H1 (cell line): ENCODE data around the gene LAP3. TPM values are rescaled to one million over a fixed set of nuclear protein-coding genes. Genes with fewer than 3 reads are reported as not detected.

Source experiments
- CTCF ChIA-PET: fragments of 300-600 bp; sonication (Branson Sonifier 250); formaldehyde crosslinking; loops from one replicate; lab custom pipeline; 2021; ENCODE audit not compliant: partially characterized antibody; lab: Charles Lee
- POLR2A ChIA-PET: fragments of 300-600 bp; sonication (Branson Sonifier 250); formaldehyde crosslinking; loops from one replicate; lab custom pipeline; 2021; ENCODE audit warnings: inconsistent platforms; ENCODE audit not compliant: partially characterized antibody; lab: Charles Lee
- DNase-seq, 2 experiments: peaks; one replicate each; pipeline versions ENCODE4 v3.0.0 to v3.0.0-alpha.2; 2010 to 2022; ENCODE audit warnings: low spot score in 2 of 2, low read depth in 1 of 2, mixed read lengths in 1 of 2
- FAIRE-seq: peaks from 2 replicates; lab custom pipeline; 2011; peaks lifted over from hg19 to GRCh38; lab: Jason Lieb, UNC
- H2AFZ ChIP-seq: 2 replicates; pipeline ENCODE4 v1.8.1; 2012; ENCODE audit warnings: low read length, inconsistent platforms
- H2AK5ac ChIP-seq: 2 replicates; pipeline ENCODE4 v1.6.1; 2013; ENCODE audit warnings: low read depth, low read length
- H2BK120ac ChIP-seq: replicated peaks from 2 replicates; pipeline ENCODE3; 2013; ENCODE audit warnings: low read depth, low read length, inconsistent platforms
- H2BK12ac ChIP-seq: 2 replicates; pipeline ENCODE4 v1.6.1; 2013; ENCODE audit warnings: low read depth, low read length
- H2BK15ac ChIP-seq: 2 replicates; pipeline ENCODE4 v1.6.1; 2013; ENCODE audit warnings: low read length
- H2BK20ac ChIP-seq: 2 replicates; pipeline ENCODE4 v1.6.1; 2013; ENCODE audit warnings: low read length
- H2BK5ac ChIP-seq: 2 replicates; pipeline ENCODE4 v1.6.1; 2013; ENCODE audit warnings: low read depth, low read length
- H3K14ac ChIP-seq: 2 replicates; pipeline ENCODE4 v1.6.1; 2013; ENCODE audit warnings: inconsistent platforms; ENCODE audit not compliant: insufficient read length
- H3K18ac ChIP-seq: 2 replicates; pipeline ENCODE4 v1.6.1; 2013; ENCODE audit warnings: low read length; ENCODE audit errors: extremely low read depth
- H3K23ac ChIP-seq: 2 replicates; pipeline ENCODE4 v1.6.1; 2013; ENCODE audit warnings: inconsistent platforms; ENCODE audit not compliant: insufficient read length
- H3K23me2 ChIP-seq: 2 replicates; pipeline ENCODE4 v1.6.1; 2013; ENCODE audit warnings: low read depth, low read length
- H3K27ac ChIP-seq: 2 replicates; pipeline ENCODE4 v1.6.1; 2011; ENCODE audit warnings: low read depth, low read length, inconsistent platforms
- H3K27me3 ChIP-seq, 4 experiments: replicated peaks in 1 of 4; 1 replicate in 1 of 4; 2 replicates in 3 of 4; pipeline versions ENCODE4 v1.6.1 to v1.8.1; 2011 to 2013; ENCODE audit warnings: low read length in 3 of 4, mild to moderate bottlenecking in 3 of 4, inconsistent platforms in 2 of 4, mixed read lengths in 2 of 4, moderate library complexity in 1 of 4; ENCODE audit not compliant: control insufficient read depth in 3 of 4, insufficient read depth in 3 of 4; ENCODE audit errors: extremely low read depth in 1 of 4
- H3K36me3 ChIP-seq, 4 experiments: 2 replicates each; pipeline versions ENCODE4 v1.6.1 to v1.8.1; 2011 to 2013; ENCODE audit warnings: mild to moderate bottlenecking in 4 of 4, low read length in 3 of 4, moderate library complexity in 2 of 4, control low read depth in 1 of 4, inconsistent platforms in 1 of 4; ENCODE audit not compliant: insufficient read depth in 4 of 4, control insufficient read depth in 2 of 4
- H3K4ac ChIP-seq: replicated peaks from 2 replicates; pipeline ENCODE3; 2013; ENCODE audit warnings: low read length, low read depth, mixed read lengths, inconsistent platforms; ENCODE audit not compliant: insufficient read length
- H3K4me1 ChIP-seq, 4 experiments: replicated peaks in 1 of 4; 1 replicate in 1 of 4; 2 replicates in 3 of 4; pipeline versions ENCODE4 v1.6.1 to v1.8.1; 2011 to 2013; ENCODE audit warnings: low read length in 3 of 4, inconsistent platforms in 2 of 4, mixed read lengths in 1 of 4; ENCODE audit not compliant: insufficient read depth in 4 of 4, control insufficient read depth in 3 of 4
- H3K4me2 ChIP-seq, 2 experiments: 2 replicates each; pipeline versions ENCODE4 v1.6.1 to v1.8.1; 2011 to 2013; ENCODE audit warnings: low read depth in 2 of 2, low read length in 2 of 2, control low read depth in 1 of 2, inconsistent platforms in 1 of 2, mild to moderate bottlenecking in 1 of 2; ENCODE audit not compliant: insufficient read depth in 1 of 2
- H3K4me3 ChIP-seq, 4 experiments: fragments of 200-600, 300-600 bp in 1 of 4; sonication (generic), shearing (Covaris generic), sonication (Bioruptor Twin) in 1 of 4; 2 replicates each; pipeline versions ENCODE4 v1.5.1 to v1.8.1; 2011 to 2016; ENCODE audit warnings: low read length in 4 of 4, low read depth in 3 of 4, control low read depth in 2 of 4, inconsistent platforms in 2 of 4, mild to moderate bottlenecking in 2 of 4, mixed read lengths in 1 of 4, moderate library complexity in 1 of 4; ENCODE audit not compliant: insufficient read depth in 2 of 4; ENCODE audit errors: extremely low read depth in 1 of 4
- H3K56ac ChIP-seq: replicated peaks from 2 replicates; pipeline ENCODE3; 2013; ENCODE audit warnings: low read depth, mild to moderate bottlenecking, mixed read lengths, low read length, inconsistent platforms; ENCODE audit not compliant: insufficient read length
- H3K79me1 ChIP-seq: 2 replicates; pipeline ENCODE4 v1.6.1; 2013; ENCODE audit warnings: low read depth, low read length, control low read depth
- H3K79me2 ChIP-seq, 2 experiments: 2 replicates each; pipeline versions ENCODE4 v1.6.1 to v1.8.1; 2012 to 2013; ENCODE audit warnings: low read length in 2 of 2, mild to moderate bottlenecking in 2 of 2, inconsistent platforms in 1 of 2; ENCODE audit not compliant: insufficient read depth in 2 of 2, control insufficient read depth in 1 of 2
- H3K9ac ChIP-seq, 4 experiments: replicated peaks in 1 of 4; 1 replicate in 1 of 4; 2 replicates in 3 of 4; pipeline versions ENCODE4 v1.6.1 to v1.8.1; 2011 to 2013; ENCODE audit warnings: low read depth in 3 of 4, low read length in 3 of 4, control low read depth in 2 of 4, mild to moderate bottlenecking in 2 of 4, moderate library complexity in 2 of 4, inconsistent platforms in 1 of 4; ENCODE audit errors: extremely low read depth in 1 of 4
- H3K9me3 ChIP-seq, 2 experiments: 2 replicates each; pipeline versions ENCODE4 v1.6.1 to v1.8.1; 2012 to 2013; ENCODE audit warnings: mild to moderate bottlenecking in 2 of 2, moderate library complexity in 2 of 2, control low read depth in 1 of 2, inconsistent platforms in 1 of 2, low read depth in 1 of 2, low read length in 1 of 2, mixed read lengths in 1 of 2; ENCODE audit not compliant: insufficient read depth in 2 of 2
- H4K20me1 ChIP-seq, 2 experiments: replicated peaks in 1 of 2; 2 replicates each; pipeline versions ENCODE3 to v1.8.1; 2011 to 2013; ENCODE audit warnings: inconsistent platforms in 2 of 2, low read length in 2 of 2, mild to moderate bottlenecking in 1 of 2; ENCODE audit not compliant: insufficient read depth in 2 of 2, control insufficient read depth in 1 of 2
- H4K5ac ChIP-seq: 2 replicates; pipeline ENCODE4 v1.6.1; 2013; ENCODE audit warnings: low read length, low read depth, mixed read lengths, inconsistent platforms; ENCODE audit not compliant: insufficient read length
- H4K8ac ChIP-seq: 2 replicates; pipeline ENCODE4 v1.8.0; 2013; ENCODE audit warnings: mild to moderate bottlenecking, moderate library complexity, low read length, inconsistent platforms; ENCODE audit not compliant: insufficient read depth; ENCODE audit errors: extremely low read depth
- H4K91ac ChIP-seq: replicated peaks from 2 replicates; pipeline ENCODE3; 2013; ENCODE audit warnings: low read length, mixed read lengths, inconsistent platforms; ENCODE audit not compliant: insufficient read length
- JUND ChIP-seq: IDR thresholded peaks from 2 replicates; pipeline ENCODE4 v1.6.1; 2011; ENCODE audit warnings: mild to moderate bottlenecking, improper control_type of control experiment, low read length
- POU5F1 ChIP-seq: IDR thresholded peaks from 2 replicates; pipeline ENCODE4 v1.6.1; 2011; ENCODE audit warnings: low read depth, mild to moderate bottlenecking, low read length, moderate library complexity
- RAD21 ChIP-seq, 2 experiments: IDR thresholded peaks in 1 of 2; conservative IDR thresholded peaks in 1 of 2; 2 replicates each; pipeline ENCODE4 v1.6.1; 2011; ENCODE audit warnings: low read depth in 2 of 2, low read length in 2 of 2, improper control_type of control experiment in 1 of 2, inconsistent platforms in 1 of 2, mild to moderate bottlenecking in 1 of 2, moderate library complexity in 1 of 2
- SP2 ChIP-seq: IDR thresholded peaks from 2 replicates; pipeline ENCODE4 v1.6.1; 2012; ENCODE audit warnings: mild to moderate bottlenecking, low read length, inconsistent platforms
- TBP ChIP-seq: IDR thresholded peaks from 2 replicates; pipeline ENCODE4 v1.6.1; 2011; ENCODE audit warnings: low read depth, low read length, improper control_type of control experiment
- WGBS, 2 experiments: shearing (Covaris generic) in 1 of 2; methylation state at CpG; one replicate each; pipeline versions ENCODE4 v1.1.6 to v1.1.7; 2013 to 2015; ENCODE audit warnings: low lambda C conversion rate in 2 of 2, mixed read lengths in 2 of 2, inconsistent platforms in 1 of 2, low coverage in 1 of 2, missing lambda C conversion rate in 1 of 2; ENCODE audit not compliant: insufficient replicate concordance in 2 of 2, insufficient coverage in 1 of 2, insufficient read length in 1 of 2; ENCODE audit errors: extremely low coverage in 1 of 2, missing lambda C conversion rate in 1 of 2; 5-methylcytosine and 5-hydroxymethylcytosine counted together
- polyA plus RNA-seq, 7 experiments: library from polyadenylated mRNA; depleted of rRNA in 3 of 7; stranded (reverse) in 5 of 7; unstranded in 2 of 7; fragments of >200 nt in 5 of 7; fragments of 200-250 nt in 2 of 7; gene quantifications; 1 replicate in 5 of 7; 2 replicates in 1 of 7; 4 replicates in 1 of 7; pipeline versions ENCODE4 v1.2.1 to v1.2.3, GENCODE V29; 2011 to 2013; ENCODE audit warnings: missing spikeins in 2 of 7, mixed read lengths in 2 of 7
- total RNA-seq: library from RNA; stranded (reverse); fragmentation: NEBNext Ultra II Directional; extraction: Animal tissue kit (Norgen Biotek cat#: 25700); gene quantifications from 2 replicates; pipeline ENCODE4 v1.2.1, GENCODE V29; 2021

Gene LAP3
- total and polyA plus RNA-seq, 2 of the 8 experiments (the other 6 are each of a cell fraction or from before 2014, with no cell fraction given), result 28.3 to 50.9 TPM

- no peak overlapping the region for H3K4me2 ChIP-seq
- H2BK15ac ChIP-seq, result no peak overlapping the region
- no peak overlapping the region for H4K5ac ChIP-seq
- no peak overlapping the region for H4K8ac ChIP-seq
- H2AK5ac ChIP-seq, result no peak overlapping the region
- no peak overlapping the region for H3K27ac ChIP-seq
- peaks cover 23% of the 10 kb centered on the region for H3K79me1 ChIP-seq
- H3K18ac ChIP-seq, result no peak overlapping the region
- no peak overlapping the region for H3K23ac ChIP-seq
- no peak overlapping the region; a peak in 2 of 7 replicates for H3K9ac ChIP-seq
- TF ChIP-seq SP2 (no peak), TBP (no peak), POU5F1 (no peak), RAD21 (IDR thresholded peaks at IDR 0.05 in 1 of 2, conservative IDR thresholded peaks at IDR 0.05 in 1 of 2; ENCODE audit: low read depth in 2 of 2, low read length in 2 of 2) (no peak), JUND (no peak)
- no peak overlapping the region for H3K14ac ChIP-seq
- peaks cover 4 to 23% of the 10 kb centered on the region in 2 experiments for H4K20me1 ChIP-seq
- CTCF ChIA-PET, result interaction anchor here (1.2 to 1.6 kb wide), 3 partner anchors 14 to 106 kb away, joined by 3 to 4 read pairs (median 3); partner anchors contain the start of gene QDPR
- no peak overlapping the region for H2AFZ ChIP-seq
- 0% methylated on average over 1 of the region's 1 CpG; no CpG with 5 or more reads in 1 of the 2 experiments for WGBS, 2 experiments
- no peak overlapping the region for H2BK20ac ChIP-seq
- no peak overlapping the region for H3K4ac ChIP-seq
- no peak overlapping the region for H4K91ac ChIP-seq
- H3K56ac ChIP-seq, result no peak overlapping the region
- H2BK5ac ChIP-seq, result no peak overlapping the region
- peaks cover 5% of the 10 kb centered on the region; the same call in 1 of the 2 replicates for H3K23me2 ChIP-seq
- H3K4me3 ChIP-seq, result no peak overlapping the region
- H3K4me1 ChIP-seq, result peaks cover 0 to 4% (median 0%) of the 10 kb centered on the region in 4 experiments; a peak in 1 of 7 replicates
- no peaks in the 10 kb centered on the region for H3K9me3 ChIP-seq
- DNase-seq (no peak), FAIRE-seq (no peak)
- POLR2A ChIA-PET, result interaction anchor here (1.0 to 1.5 kb wide), 3 partner anchors 13 to 24 kb away, joined by 3 to 4 read pairs (median 4); no protein-coding TSS in a partner anchor
- no peak overlapping the region for H2BK120ac ChIP-seq
- H3K79me2 ChIP-seq, result peaks cover 38 to 58% of the 10 kb centered on the region in 2 experiments
- H3K27me3 ChIP-seq, result no peaks in the 10 kb centered on the region
- no peak overlapping the region for H2BK12ac ChIP-seq
- peaks cover 18 to 63% (median 49%) of the 10 kb centered on the region in 4 experiments for H3K36me3 ChIP-seq
These were observed 41.9 kb downstream of the LAP3 start for GRCh38 chr4:17618926-17619325.
